Measurements from ENCODE around the gene FUT9. TPM values are rescaled to one million over a fixed set of nuclear protein-coding genes. Genes with fewer than 3 reads are reported as not detected.

The FUT9 gene
- total and polyA plus RNA-seq, 2 of the 8 experiments (the other 6 are each of a cell fraction or from before 2014, with no cell fraction given) = 0.85 to 4.9 TPM

DNA sequence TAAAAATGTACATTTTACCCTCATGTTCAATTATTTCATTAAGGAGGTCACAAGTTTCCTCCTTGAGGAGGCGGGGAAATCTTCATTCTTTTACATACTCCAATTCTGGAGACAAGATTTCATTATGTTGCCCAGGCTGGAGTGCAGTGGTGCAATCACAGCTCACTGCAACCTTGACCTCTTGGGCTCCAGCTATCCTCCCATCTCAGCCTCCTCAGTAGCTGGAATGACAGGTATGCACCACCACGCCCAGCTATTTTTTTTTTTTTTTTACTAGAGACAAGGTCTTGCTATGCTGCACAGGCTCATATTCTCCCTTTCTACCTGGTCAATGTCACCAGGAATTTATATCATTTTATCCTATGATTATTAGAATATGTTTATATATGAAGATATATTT lies 85.8 kb downstream of the FUT9 start (continued):
- TF ChIP-seq SP2 (IDR thresholded peaks at IDR 0.05; ENCODE audit: low read length) (no peak), EP300 (IDR thresholded peaks at IDR 0.05; ENCODE audit: borderline replicate concordance in 1 of 2, low read depth in 2 of 2, low read length in 2 of 2) (no peak), NRF1 (IDR thresholded peaks at IDR 0.05; ENCODE audit: low read depth, low read length) (no peak), GABPA (IDR thresholded peaks at IDR 0.05; ENCODE audit: borderline replicate concordance, insufficient read depth, low read length) (no peak), MAFK (IDR thresholded peaks at IDR 0.05; ENCODE audit: low read depth, low read length) (no peak), POLR2AphosphoS5 (IDR thresholded peaks at IDR 0.05; ENCODE audit: low read depth, low read length) (no peak), CREB1 (IDR thresholded peaks at IDR 0.05) (no peak)
